ENCODE results near the gene TNK1.
A peak's percentile ranks its signal among the peaks of the same experiment; 100 is the strongest.

TNK1 gene

DNA sequence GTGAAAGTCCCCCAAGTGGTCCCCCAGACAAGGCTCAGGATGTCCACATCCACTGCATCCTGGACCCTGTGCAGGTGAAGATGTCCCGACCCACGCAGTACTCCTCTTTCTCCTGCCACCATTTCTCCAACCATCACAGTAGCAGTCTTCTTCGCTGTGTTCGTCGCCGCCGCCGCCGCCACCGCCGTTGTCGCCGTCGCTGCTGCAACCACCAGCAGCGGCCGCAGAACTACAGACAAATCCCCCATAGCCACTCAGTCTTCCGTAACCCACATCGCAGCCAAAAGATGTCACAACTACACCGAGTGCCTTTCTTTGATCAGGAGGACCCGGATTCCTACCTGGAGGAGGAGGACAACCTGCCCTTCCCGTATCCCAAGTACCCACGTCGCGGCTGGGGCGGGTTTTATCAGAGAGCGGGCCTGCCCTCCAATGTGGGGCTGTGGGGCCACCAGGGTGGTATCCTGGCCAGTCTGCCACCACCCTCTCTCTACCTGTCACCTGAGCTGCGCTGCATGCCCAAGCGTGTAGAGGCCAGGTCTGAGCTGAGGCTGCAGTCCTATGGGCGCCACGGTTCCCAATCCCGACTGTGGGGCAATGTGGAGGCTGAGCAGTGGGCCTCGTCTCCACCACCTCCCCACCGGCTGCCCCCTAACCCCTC, 45.4 kb downstream of the TNK1 start:
- 96% methylated on average over 33 of the region's 33 CpGs for WGBS
- no peaks in the 10 kb centered on the region for H3K9me3 ChIP-seq (ENCODE audit: insufficient read depth, low read depth, low read length)
- no peaks in the 10 kb centered on the region for H3K36me3 ChIP-seq (ENCODE audit: insufficient read depth, low read length)
- H3K9ac ChIP-seq (ENCODE audit: low read depth, low read length): no peak overlapping the region
- H3K4me1 ChIP-seq (ENCODE audit: insufficient read depth, low read length): no peaks in the 10 kb centered on the region
- H3K27ac ChIP-seq (ENCODE audit: low read depth, low read length): no peak overlapping the region
- no peaks in the 10 kb centered on the region for H3K27me3 ChIP-seq (ENCODE audit: insufficient read depth, low read length)
- H3K4me3 ChIP-seq (ENCODE audit: low read length): no peak overlapping the region

DNA sequence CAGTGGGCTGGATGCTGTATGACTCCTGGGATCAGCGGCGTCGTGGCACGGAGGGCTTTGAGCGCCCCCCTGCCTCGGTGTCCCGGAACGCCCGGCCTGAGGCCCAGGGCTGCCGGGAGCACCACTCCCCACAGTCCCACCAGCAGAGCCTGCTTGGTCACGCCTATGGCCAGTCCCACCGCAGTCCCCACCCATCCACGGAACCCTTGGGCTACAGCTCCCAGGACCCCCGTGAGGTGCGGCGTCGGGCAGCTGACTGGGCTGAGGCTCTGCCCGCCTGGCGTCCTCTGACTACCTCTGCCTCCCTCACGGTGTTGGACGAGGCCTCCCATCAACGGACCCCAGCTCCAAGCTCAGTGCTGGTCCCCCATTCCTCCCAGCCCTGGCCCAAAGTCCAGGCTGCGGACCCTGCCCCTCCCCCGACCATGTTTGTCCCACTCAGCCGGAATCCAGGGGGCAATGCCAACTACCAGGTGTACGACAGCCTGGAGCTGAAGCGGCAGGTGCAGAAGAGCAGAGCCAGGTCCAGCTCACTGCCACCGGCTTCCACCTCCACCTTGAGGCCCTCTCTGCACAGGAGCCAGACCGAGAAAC, 46.1 kb downstream of the TNK1 start:
- no peaks in the 10 kb centered on the region for H3K27me3 ChIP-seq (ENCODE audit: insufficient read depth, low read length)
- H3K36me3 ChIP-seq (ENCODE audit: insufficient read depth, low read length): no peaks in the 10 kb centered on the region
- WGBS: 95% methylated on average over 29 of the region's 29 CpGs

GRCh38 chr17:7427549-7427948, 46.7 kb downstream of the TNK1 start:
- 89% methylated on average over 7 of the region's 7 CpGs for WGBS
- no peaks in the 10 kb centered on the region for H3K9me3 ChIP-seq (ENCODE audit: insufficient read depth, low read depth, low read length)
- H3K27ac ChIP-seq (ENCODE audit: low read depth, low read length): no peak overlapping the region
- no peak overlapping the region for H3K4me3 ChIP-seq (ENCODE audit: low read length)
- no peaks in the 10 kb centered on the region for H3K4me1 ChIP-seq (ENCODE audit: insufficient read depth, low read length)
- no peak overlapping the region for H3K9ac ChIP-seq (ENCODE audit: low read depth, low read length)
- no peaks in the 10 kb centered on the region for H3K36me3 ChIP-seq (ENCODE audit: insufficient read depth, low read length)
- no peaks in the 10 kb centered on the region for H3K27me3 ChIP-seq (ENCODE audit: insufficient read depth, low read length)

More for the DNA sequence above, 46.1 kb downstream of the TNK1 start:
- Histone ChIP-seq H3K27ac (ENCODE audit: low read depth, low read length) (no peak overlapping the region), H3K4me3 (ENCODE audit: low read length) (no peak overlapping the region), H3K4me1 (ENCODE audit: insufficient read depth, low read length) (no peaks in the 10 kb centered on the region), H3K9me3 (ENCODE audit: insufficient read depth, low read depth, low read length) (no peaks in the 10 kb centered on the region), H3K9ac (ENCODE audit: low read depth, low read length) (no peak overlapping the region)

DNA sequence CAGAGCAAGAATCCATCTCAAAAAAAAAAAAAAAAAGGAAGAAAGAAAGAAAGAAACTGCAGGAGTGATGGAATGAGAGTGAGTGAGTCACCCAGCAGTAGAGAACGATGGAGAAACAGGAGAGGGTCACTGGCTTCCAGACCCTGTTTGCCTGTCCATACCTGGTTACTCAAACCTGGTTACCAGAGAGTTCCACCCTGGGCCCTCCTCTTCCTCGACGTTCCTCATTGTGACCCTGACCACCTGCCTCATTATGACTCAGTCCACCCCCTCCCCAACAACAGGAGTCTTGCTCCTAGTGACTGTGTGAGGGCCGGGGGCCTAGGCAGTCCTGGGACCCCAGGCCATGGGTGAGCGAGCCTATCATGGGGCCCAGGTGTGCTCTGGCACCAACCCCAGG, 47.7 kb downstream of the TNK1 start, which contains the start of gene SPEM3:
Gene SPEM3, plus strand, starts transcription at position 301 of the 400 bp plus-strand sequence. Its CDS starts 46 bp downstream, at position 347.
- 67% methylated on average over 5 of the region's 5 CpGs for WGBS
- no peaks in the 10 kb centered on the region for H3K27me3 ChIP-seq (ENCODE audit: insufficient read depth, low read length)
- no peak within 1 kb of the TSS for H3K27ac ChIP-seq (ENCODE audit: low read depth, low read length)
- no peaks in the 10 kb centered on the region for H3K36me3 ChIP-seq (ENCODE audit: insufficient read depth, low read length)
- H3K9ac ChIP-seq (ENCODE audit: low read depth, low read length): no peak within 1 kb of the TSS
- H3K9me3 ChIP-seq (ENCODE audit: insufficient read depth, low read depth, low read length): no peaks in the 10 kb centered on the region
- H3K4me1 ChIP-seq (ENCODE audit: insufficient read depth, low read length): no peaks in the 10 kb centered on the region
- H3K4me3 ChIP-seq (ENCODE audit: low read length): no peak within 1 kb of the TSS

DNA sequence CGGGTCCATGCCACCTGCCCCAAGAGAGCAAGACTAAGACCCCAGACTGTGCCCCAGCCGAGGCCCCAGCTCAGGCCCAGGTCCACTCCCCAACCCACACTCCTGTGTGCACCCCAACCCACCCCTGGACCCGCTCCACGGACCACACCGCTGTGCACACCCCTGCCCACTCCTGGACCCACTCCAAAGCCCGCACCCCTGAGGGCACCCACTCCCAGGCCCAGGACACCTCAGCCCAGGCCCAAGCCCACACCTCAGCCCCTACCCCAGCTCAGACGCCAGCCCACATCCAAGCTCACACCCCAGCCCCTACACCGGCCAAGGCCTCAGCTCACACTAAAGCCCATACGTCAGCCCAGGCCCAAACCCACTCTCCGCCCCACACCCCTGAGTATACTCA, 48.8 kb downstream of the TNK1 start:
- Histone ChIP-seq H3K27ac (ENCODE audit: low read depth, low read length) (no peak overlapping the region), H3K36me3 (ENCODE audit: insufficient read depth, low read length) (no peaks in the 10 kb centered on the region), H3K27me3 (ENCODE audit: insufficient read depth, low read length) (no peaks in the 10 kb centered on the region), H3K9ac (ENCODE audit: low read depth, low read length) (no peak overlapping the region), H3K9me3 (ENCODE audit: insufficient read depth, low read depth, low read length) (no peaks in the 10 kb centered on the region), H3K4me3 (ENCODE audit: low read length) (no peak overlapping the region), H3K4me1 (ENCODE audit: insufficient read depth, low read length) (no peaks in the 10 kb centered on the region)
- WGBS: 92% methylated on average over 10 of the region's 10 CpGs

DNA sequence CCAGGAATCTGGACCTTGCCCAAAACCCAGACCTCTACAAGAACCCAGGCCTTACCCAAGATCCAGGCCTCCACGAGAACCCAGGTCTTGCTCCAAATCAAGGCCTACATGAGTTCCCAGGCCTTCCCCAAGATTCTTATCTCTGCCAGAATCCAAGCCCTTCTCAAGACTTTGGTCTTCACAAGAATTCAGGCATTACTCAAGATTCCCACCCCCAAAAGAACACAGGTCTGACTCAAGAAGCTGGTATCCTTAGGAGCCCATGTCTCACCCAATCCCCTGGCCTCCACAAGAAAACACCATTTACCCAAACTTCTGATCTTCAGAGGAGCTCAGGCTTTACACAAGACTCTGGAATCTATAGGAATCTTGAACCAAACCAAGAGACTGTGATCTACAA, 50.3 kb downstream of the TNK1 start:
- Histone ChIP-seq H3K36me3 (ENCODE audit: insufficient read depth, low read length) (no peaks in the 10 kb centered on the region), H3K4me3 (ENCODE audit: low read length) (no peak overlapping the region), H3K27me3 (ENCODE audit: insufficient read depth, low read length) (peaks cover 4% of the 10 kb centered on the region; the same call in 1 of the 2 replicates), H3K9me3 (ENCODE audit: insufficient read depth, low read depth, low read length) (no peaks in the 10 kb centered on the region), H3K4me1 (ENCODE audit: insufficient read depth, low read length) (no peaks in the 10 kb centered on the region), H3K9ac (ENCODE audit: low read depth, low read length) (no peak overlapping the region), H3K27ac (ENCODE audit: low read depth, low read length) (no peak overlapping the region)
- WGBS: 95% methylated on average over 1 of the region's 1 CpG

GRCh38 chr17:7432296-7432695, 51.4 kb downstream of the TNK1 start:
- no peaks in the 10 kb centered on the region for H3K36me3 ChIP-seq (ENCODE audit: insufficient read depth, low read length)
- no peaks in the 10 kb centered on the region for H3K9me3 ChIP-seq (ENCODE audit: insufficient read depth, low read depth, low read length)
- H3K27ac ChIP-seq (ENCODE audit: low read depth, low read length): no peak overlapping the region
- no peaks in the 10 kb centered on the region for H3K4me1 ChIP-seq (ENCODE audit: insufficient read depth, low read length)
- peaks cover 8% of the 10 kb centered on the region; the same call in 1 of the 2 replicates for H3K27me3 ChIP-seq (ENCODE audit: insufficient read depth, low read length)
- no peak overlapping the region for H3K4me3 ChIP-seq (ENCODE audit: low read length)
- no peak overlapping the region for H3K9ac ChIP-seq (ENCODE audit: low read depth, low read length)
- 94% methylated on average over 11 of the region's 11 CpGs for WGBS

GRCh38 chr17:7435676-7436555, 55.0 kb downstream of the TNK1 start:
- H3K4me3 ChIP-seq (ENCODE audit: low read length): peak overlapping the region; percentile 95
- H3K27ac ChIP-seq (ENCODE audit: low read depth, low read length): peak overlapping the region; percentile 60; the same call in 1 of the 2 replicates
- WGBS: 3% methylated on average over 49 of the region's 49 CpGs
- peaks cover 34% of the 10 kb centered on the region for H3K27me3 ChIP-seq (ENCODE audit: insufficient read depth, low read length)
- peaks cover 8% of the 10 kb centered on the region for H3K4me1 ChIP-seq (ENCODE audit: insufficient read depth, low read length)
- H3K9ac ChIP-seq (ENCODE audit: low read depth, low read length): peak overlapping the region; percentile 50
- H3K9me3 ChIP-seq (ENCODE audit: insufficient read depth, low read depth, low read length): no peaks in the 10 kb centered on the region
- no peaks in the 10 kb centered on the region for H3K36me3 ChIP-seq (ENCODE audit: insufficient read depth, low read length)

DNA sequence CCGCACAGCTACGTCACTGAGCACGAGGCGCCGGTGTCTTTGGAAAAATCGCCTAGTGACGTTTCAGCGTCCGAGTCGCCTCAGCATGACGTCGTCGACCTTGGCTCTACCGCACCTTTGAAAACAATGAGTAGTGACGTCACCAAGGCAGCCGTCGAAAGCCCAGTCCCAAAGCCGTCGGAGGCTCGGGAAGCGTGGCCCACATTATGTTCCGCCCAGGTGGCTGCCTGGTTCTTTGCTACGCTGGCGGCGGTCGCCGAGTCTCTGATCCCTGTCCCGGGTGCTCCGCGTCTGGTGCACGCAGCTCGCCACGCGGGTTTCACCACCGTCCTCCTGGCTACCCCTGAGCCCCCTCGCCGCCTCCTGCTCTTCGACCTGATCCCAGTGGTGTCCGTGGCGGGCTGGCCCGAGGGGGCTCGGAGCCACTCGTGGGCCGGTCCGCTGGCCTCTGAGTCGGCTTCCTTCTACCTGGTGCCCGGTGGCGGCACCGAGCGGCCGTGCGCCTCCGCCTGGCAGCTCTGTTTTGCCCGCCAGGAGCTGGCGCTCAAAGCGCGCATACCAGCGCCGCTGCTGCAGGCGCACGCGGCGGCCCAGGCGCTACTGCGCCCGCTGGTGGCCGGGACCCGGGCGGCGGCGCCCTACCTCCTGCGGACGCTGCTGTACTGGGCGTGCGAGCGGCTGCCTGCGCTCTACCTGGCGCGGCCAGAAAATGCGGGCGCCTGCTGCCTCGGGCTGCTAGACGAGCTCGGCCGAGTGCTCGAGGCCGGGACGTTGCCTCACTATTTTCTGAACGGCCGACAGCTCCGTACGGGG, 55.9 kb downstream of the TNK1 start:
- peaks cover 38% of the 10 kb centered on the region for H3K27me3 ChIP-seq (ENCODE audit: insufficient read depth, low read length)

DNA sequence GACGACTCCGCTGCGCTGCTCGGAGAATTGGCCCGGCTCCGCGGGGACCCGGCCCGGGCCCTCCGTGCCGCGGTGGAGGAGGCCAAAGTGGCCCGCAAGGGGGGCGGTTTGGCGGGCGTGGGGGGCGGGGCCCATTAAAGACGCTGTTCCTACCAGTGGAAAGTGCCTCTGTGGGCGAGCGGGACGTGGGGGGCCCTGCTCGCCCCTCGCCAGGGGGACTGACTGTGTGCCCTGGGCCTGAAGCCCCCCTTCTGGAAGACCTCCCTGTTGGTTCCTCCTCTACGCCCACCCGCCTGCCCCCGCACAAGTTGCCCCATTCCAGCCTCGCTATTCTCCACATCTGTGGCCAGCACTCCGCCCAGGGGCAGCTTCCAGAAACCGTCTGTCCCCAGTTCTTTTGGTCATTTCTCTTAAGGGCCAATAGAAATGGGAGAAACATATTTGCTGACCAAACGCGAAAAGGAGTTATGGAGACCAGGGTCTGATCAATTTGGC, 56.5 kb downstream of the TNK1 start:
- Histone ChIP-seq H3K9ac (ENCODE audit: low read depth, low read length) (no peak overlapping the region), H3K9me3 (ENCODE audit: insufficient read depth, low read depth, low read length) (no peaks in the 10 kb centered on the region), H3K36me3 (ENCODE audit: insufficient read depth, low read length) (no peaks in the 10 kb centered on the region), H3K27ac (ENCODE audit: low read depth, low read length) (no peak overlapping the region; the same call in 1 of the 2 replicates), H3K27me3 (ENCODE audit: insufficient read depth, low read length) (peaks cover 39% of the 10 kb centered on the region), H3K4me3 (ENCODE audit: low read length) (peak overlapping the region; percentile 95), H3K4me1 (ENCODE audit: insufficient read depth, low read length) (peaks cover 16% of the 10 kb centered on the region)
- WGBS: 7% methylated on average over 31 of the region's 31 CpGs

More for the DNA sequence above, 55.9 kb downstream of the TNK1 start:
- H3K27ac ChIP-seq (ENCODE audit: low read depth, low read length): peak overlapping the region; percentile 53; the same call in 1 of the 2 replicates
- WGBS: 2% methylated on average over 92 of the region's 92 CpGs
- H3K4me1 ChIP-seq (ENCODE audit: insufficient read depth, low read length): peaks cover 16% of the 10 kb centered on the region
- H3K4me3 ChIP-seq (ENCODE audit: low read length): peak overlapping the region; percentile 95
- no peaks in the 10 kb centered on the region for H3K36me3 ChIP-seq (ENCODE audit: insufficient read depth, low read length)
- no peaks in the 10 kb centered on the region for H3K9me3 ChIP-seq (ENCODE audit: insufficient read depth, low read depth, low read length)
- peak overlapping the region; percentile 58; the same call in 1 of the 2 replicates for H3K9ac ChIP-seq (ENCODE audit: low read depth, low read length)
